Prostate gland (tissue), 2 donors: ENCODE results near the gene MAD2L1BP. TPM values are rescaled to one million over a fixed set of nuclear protein-coding genes. Genes with fewer than 3 reads are reported as not detected.

ENCODE experiments used
- DNase-seq: peaks from one replicate; pipeline ENCODE4 v3.0.0-alpha.2; 2019; ENCODE audit warnings: low spot score
- H3K27ac ChIP-seq, 2 donors: fragments of 200-600 bp; sonication (generic); 2 replicates each; pipeline ENCODE4 v1.5.1; 2017 to 2019
- H3K27me3 ChIP-seq: fragments of 200-600 bp; sonication (generic); replicated peaks from 2 replicates; pipeline ENCODE4 v1.5.1; 2019; ENCODE audit not compliant: insufficient read depth
- H3K36me3 ChIP-seq, 2 donors: fragments of 200-600 bp; sonication (generic); 1 replicate in 1 of 2; 2 replicates in 1 of 2; pipeline versions ENCODE4 v1.5.1 to v1.8.1; 2017 to 2019
- H3K4me1 ChIP-seq: fragments of 200-600 bp; sonication (generic); replicated peaks from 2 replicates; pipeline ENCODE4 v1.5.1; 2019
- H3K4me3 ChIP-seq, 2 donors: fragments of 200-600 bp; sonication (generic); 2 replicates each; pipeline ENCODE4 v1.5.1; 2017 to 2019
- H3K9me3 ChIP-seq: fragments of 200-600 bp; sonication (generic); 2 replicates; pipeline ENCODE4 v1.5.1; 2017
- CTCF ChIP-seq, 4 experiments: fragments of 200-600 bp in 2 of 4; fragments of 450-650 bp in 2 of 4; sonication (generic) in 2 of 4; IDR thresholded peaks; 1 replicate in 3 of 4; 2 replicates in 1 of 4; pipeline ENCODE4 v1.5.1; 2016 to 2019; ENCODE audit warnings: antibody characterized with exemption in 4 of 4, mild to moderate bottlenecking in 2 of 4, moderate library complexity in 2 of 4
- POLR2A ChIP-seq: fragments of 450-650 bp; IDR thresholded peaks from one replicate; pipeline ENCODE4 v1.6.1; 2016; ENCODE audit warnings: antibody characterized with exemption, mild to moderate bottlenecking
- POLR2AphosphoS5 ChIP-seq: sonication (generic); formaldehyde crosslinking; IDR thresholded peaks from one replicate; pipeline ENCODE4 v1.6.1; 2017; ENCODE audit warnings: antibody characterized with exemption
- WGBS: methylation state at CpG from one replicate; pipeline ENCODE4 v1.1.5; 2018; 5-methylcytosine and 5-hydroxymethylcytosine counted together
- intact Hi-C: fragments of 100-400 bp; cut with DNase I; formaldehyde crosslinking; loops from one replicate; pipeline ENCODE4 v1.14.2; 2022
- total RNA-seq, 2 donors: library from RNA; depleted of rRNA; stranded (reverse); fragments of >200 nt; gene quantifications; one replicate each; pipeline ENCODE4 v1.1.0, GENCODE V29; 2016

Gene MAD2L1BP
- total RNA-seq, 2 donors from 2014 or later: 24.9 to 46.8 TPM

DNA sequence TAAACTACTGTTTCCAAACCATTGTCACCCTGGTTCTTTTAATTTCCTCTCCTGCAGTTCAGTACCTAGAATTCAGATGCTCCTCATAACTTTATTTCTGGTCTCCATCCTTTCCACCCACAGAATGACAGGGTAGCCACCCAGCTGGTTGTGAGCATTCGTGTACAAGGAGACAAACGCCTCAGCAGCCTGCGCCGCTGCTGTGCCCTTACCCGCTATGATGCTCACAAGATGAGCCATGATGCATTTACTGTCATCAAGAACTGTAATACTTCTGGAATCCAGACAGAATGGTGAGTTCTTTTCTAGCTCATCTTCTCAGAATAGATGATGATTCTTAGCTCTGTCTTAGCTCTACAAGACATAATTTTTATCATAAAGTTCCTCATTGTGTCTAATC is 25.2 kb upstream of the MAD2L1BP start:
- no peak overlapping the region for H3K27ac ChIP-seq
- peaks cover 0 to 11% of the 10 kb centered on the region in 2 donors for H3K36me3 ChIP-seq
- DNase-seq: no peak
- no peaks in the 10 kb centered on the region for H3K9me3 ChIP-seq
- H3K27me3 ChIP-seq: no peaks in the 10 kb centered on the region
- intact Hi-C loops: no loop called here
- H3K4me1 ChIP-seq: no peaks in the 10 kb centered on the region
- 95% methylated on average over 5 of the region's 5 CpGs for WGBS
- no peak overlapping the region for H3K4me3 ChIP-seq
- no peak for TF ChIP-seq CTCF (IDR thresholded peaks at IDR 0.05)
- TF ChIP-seq POLR2A: no peak
- TF ChIP-seq POLR2AphosphoS5: no peak

DNA sequence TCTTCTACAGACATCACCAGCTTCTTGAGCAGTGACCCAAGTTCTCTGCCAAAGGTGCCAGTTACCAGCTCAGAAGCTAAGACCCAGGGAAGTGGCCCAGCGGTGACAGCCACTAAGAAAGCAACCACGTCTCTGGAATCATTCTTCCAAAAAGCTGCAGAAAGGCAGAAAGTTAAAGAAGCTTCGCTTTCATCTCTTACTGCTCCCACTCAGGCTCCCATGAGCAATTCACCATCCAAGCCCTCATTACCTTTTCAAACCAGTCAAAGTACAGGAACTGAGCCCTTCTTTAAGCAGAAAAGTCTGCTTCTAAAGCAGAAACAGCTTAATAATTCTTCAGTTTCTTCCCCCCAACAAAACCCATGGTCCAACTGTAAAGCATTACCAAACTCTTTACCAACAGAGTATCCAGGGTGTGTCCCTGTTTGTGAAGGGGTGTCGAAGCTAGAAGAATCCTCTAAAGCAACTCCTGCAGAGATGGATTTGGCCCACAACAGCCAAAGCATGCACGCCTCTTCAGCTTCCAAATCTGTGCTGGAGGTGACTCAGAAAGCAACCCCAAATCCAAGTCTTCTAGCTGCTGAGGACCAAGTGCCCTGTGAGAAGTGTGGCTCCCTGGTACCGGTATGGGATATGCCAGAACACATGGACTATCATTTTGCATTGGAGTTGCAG is 21.8 kb upstream of the MAD2L1BP start:
- intact Hi-C loops: no loop called here
- no peak for DNase-seq
- no peak overlapping the region for H3K4me3 ChIP-seq
- H3K4me1 ChIP-seq: no peaks in the 10 kb centered on the region
- peaks cover 0 to 11% of the 10 kb centered on the region in 2 donors for H3K36me3 ChIP-seq
- no peaks in the 10 kb centered on the region for H3K9me3 ChIP-seq
- 83% methylated on average over 6 of the region's 6 CpGs for WGBS
- H3K27me3 ChIP-seq: no peaks in the 10 kb centered on the region
- no peak overlapping the region for H3K27ac ChIP-seq
- TF ChIP-seq CTCF (IDR thresholded peaks at IDR 0.05) (no peak), POLR2AphosphoS5 (no peak), POLR2A (no peak)

GRCh38 chr6:43614396-43614730 is 21.3 kb upstream of the MAD2L1BP start:
- Histone ChIP-seq H3K27me3 (no peaks in the 10 kb centered on the region), H3K27ac (no peak overlapping the region), H3K9me3 (no peaks in the 10 kb centered on the region), H3K4me1 (no peaks in the 10 kb centered on the region), H3K36me3 (peaks cover 0 to 11% of the 10 kb centered on the region in 2 donors), H3K4me3 (no peak overlapping the region)
- intact Hi-C loops: no loop called here
- WGBS: 61% methylated on average over 3 of the region's 3 CpGs
- TF ChIP-seq POLR2A (no peak), POLR2AphosphoS5 (no peak), CTCF (IDR thresholded peaks at IDR 0.05) (no peak)
- DNase-seq: no peak

GRCh38 chr6:43616725-43617472 is 18.7 kb upstream of the MAD2L1BP start:
- intact Hi-C loops: no loop called here
- TF ChIP-seq CTCF (IDR thresholded peaks at IDR 0.05) (no peak), POLR2A (no peak), POLR2AphosphoS5 (no peak)

More at GRCh38 chr6:43616725-43617472, 18.7 kb upstream of the MAD2L1BP start:
- DNase-seq: no peak
- no peaks in the 10 kb centered on the region for H3K27me3 ChIP-seq
- no peak overlapping the region for H3K4me3 ChIP-seq
- no peaks in the 10 kb centered on the region for H3K4me1 ChIP-seq
- no peaks in the 10 kb centered on the region for H3K9me3 ChIP-seq
- H3K36me3 ChIP-seq: peaks cover 0 to 17% of the 10 kb centered on the region in 2 donors
- WGBS: 89% methylated on average over 9 of the region's 9 CpGs
- no peak overlapping the region for H3K27ac ChIP-seq
